Measurements from ENCODE around the gene PHTF1.

The PHTF1 gene

GRCh38 chr1:113701429-113701828 is 57.9 kb downstream of the PHTF1 start:
- Histone ChIP-seq H3K27me3 (ENCODE audit: insufficient read depth, low read depth, severe bottlenecking) (no peaks in the 10 kb centered on the region), H3K27ac (no peak overlapping the region), H3K4me3 (ENCODE audit: low read depth, low read length) (no peak overlapping the region), H3K36me3 (peaks cover 3% of the 10 kb centered on the region; the same call in 1 of the 2 replicates), H3K9me3 (ENCODE audit: severe bottlenecking) (no peaks in the 10 kb centered on the region)
- TF ChIP-seq, protein P1, sequence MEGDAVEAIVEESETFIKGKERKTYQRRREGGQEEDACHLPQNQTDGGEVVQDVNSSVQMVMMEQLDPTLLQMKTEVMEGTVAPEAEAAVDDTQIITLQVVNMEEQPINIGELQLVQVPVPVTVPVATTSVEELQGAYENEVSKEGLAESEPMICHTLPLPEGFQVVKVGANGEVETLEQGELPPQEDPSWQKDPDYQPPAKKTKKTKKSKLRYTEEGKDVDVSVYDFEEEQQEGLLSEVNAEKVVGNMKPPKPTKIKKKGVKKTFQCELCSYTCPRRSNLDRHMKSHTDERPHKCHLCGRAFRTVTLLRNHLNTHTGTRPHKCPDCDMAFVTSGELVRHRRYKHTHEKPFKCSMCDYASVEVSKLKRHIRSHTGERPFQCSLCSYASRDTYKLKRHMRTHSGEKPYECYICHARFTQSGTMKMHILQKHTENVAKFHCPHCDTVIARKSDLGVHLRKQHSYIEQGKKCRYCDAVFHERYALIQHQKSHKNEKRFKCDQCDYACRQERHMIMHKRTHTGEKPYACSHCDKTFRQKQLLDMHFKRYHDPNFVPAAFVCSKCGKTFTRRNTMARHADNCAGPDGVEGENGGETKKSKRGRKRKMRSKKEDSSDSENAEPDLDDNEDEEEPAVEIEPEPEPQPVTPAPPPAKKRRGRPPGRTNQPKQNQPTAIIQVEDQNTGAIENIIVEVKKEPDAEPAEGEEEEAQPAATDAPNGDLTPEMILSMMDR (IDR thresholded peaks at IDR 0.05; ENCODE audit: low read depth, low read length): no peak
- DNase-seq: no peak

DNA sequence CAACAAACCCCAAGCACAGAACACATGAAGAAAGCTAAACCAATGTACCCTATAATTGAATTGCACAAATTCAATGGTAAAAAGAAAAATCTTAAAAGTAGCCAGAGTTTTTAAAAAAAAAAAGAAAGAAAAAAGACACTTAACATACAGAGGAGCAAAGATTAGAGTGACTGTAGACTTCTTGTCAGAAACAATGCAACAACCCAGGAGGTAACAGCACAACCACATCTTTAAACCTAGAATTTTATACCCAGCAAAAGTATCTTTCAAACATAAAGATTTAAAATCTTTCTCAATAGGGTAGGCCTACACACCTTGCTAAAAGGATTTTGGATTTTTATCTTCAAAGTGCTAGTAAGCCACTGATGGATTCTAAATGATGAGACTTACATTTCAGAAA is 64.4 kb downstream of the PHTF1 start:
- H3K9me3 ChIP-seq (ENCODE audit: severe bottlenecking): no peaks in the 10 kb centered on the region
- no peak for DNase-seq
- no peak overlapping the region for H3K27ac ChIP-seq
- H3K36me3 ChIP-seq: no peaks in the 10 kb centered on the region; the same call in 1 of the 2 replicates
- H3K27me3 ChIP-seq (ENCODE audit: insufficient read depth, low read depth, severe bottlenecking): no peaks in the 10 kb centered on the region
- TF ChIP-seq, protein P1 (IDR thresholded peaks at IDR 0.05; ENCODE audit: low read depth, low read length): no peak
- no peak overlapping the region for H3K4me3 ChIP-seq (ENCODE audit: low read depth, low read length)

- H3K36me3 ChIP-seq: no peaks in the 10 kb centered on the region; the same call in 1 of the 2 replicates
- H3K27ac ChIP-seq: no peak overlapping the region
- no peak for DNase-seq
- H3K4me3 ChIP-seq (ENCODE audit: low read depth, low read length): no peak overlapping the region
- H3K27me3 ChIP-seq (ENCODE audit: insufficient read depth, low read depth, severe bottlenecking): no peaks in the 10 kb centered on the region
- no peaks in the 10 kb centered on the region for H3K9me3 ChIP-seq (ENCODE audit: severe bottlenecking)
- TF ChIP-seq, protein P1 (IDR thresholded peaks at IDR 0.05; ENCODE audit: low read depth, low read length): no peak
Observed at GRCh38 chr1:113692824-113693431, 66.4 kb downstream of the PHTF1 start.

- no peaks in the 10 kb centered on the region for H3K27me3 ChIP-seq (ENCODE audit: insufficient read depth, low read depth, severe bottlenecking)
- H3K4me3 ChIP-seq (ENCODE audit: low read depth, low read length): no peak overlapping the region
- no peaks in the 10 kb centered on the region for H3K9me3 ChIP-seq (ENCODE audit: severe bottlenecking)
- TF ChIP-seq, protein P1 (IDR thresholded peaks at IDR 0.05; ENCODE audit: low read depth, low read length): no peak
- DNase-seq: no peak
- H3K27ac ChIP-seq: no peak overlapping the region
- H3K36me3 ChIP-seq: no peaks in the 10 kb centered on the region; the same call in 1 of the 2 replicates
Observed at GRCh38 chr1:113692342-113692741, 66.9 kb downstream of the PHTF1 start.

DNA sequence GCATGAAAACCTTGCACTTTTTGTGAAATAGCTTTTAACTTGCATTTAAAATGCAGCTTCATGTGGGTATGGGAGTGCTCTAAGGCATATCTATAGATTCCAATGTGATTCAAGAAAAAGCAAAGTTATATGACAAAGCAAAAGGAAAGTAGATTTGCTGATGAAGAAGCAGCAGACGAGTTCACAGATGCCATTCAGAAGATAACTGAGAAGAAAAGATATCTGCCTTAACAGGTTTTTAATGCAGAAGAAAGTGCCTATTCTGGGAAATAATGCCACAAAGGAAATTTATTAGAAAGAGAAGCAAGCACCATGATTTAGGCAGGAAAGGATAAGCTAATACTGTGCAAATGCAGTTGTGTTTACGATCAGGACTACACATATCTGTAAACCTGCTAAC is 68.1 kb downstream of the PHTF1 start:
- Histone ChIP-seq H3K27ac (no peak overlapping the region), H3K36me3 (no peaks in the 10 kb centered on the region), H3K27me3 (ENCODE audit: insufficient read depth, low read depth, severe bottlenecking) (no peaks in the 10 kb centered on the region), H3K9me3 (ENCODE audit: severe bottlenecking) (no peaks in the 10 kb centered on the region), H3K4me3 (ENCODE audit: low read depth, low read length) (no peak overlapping the region)
- no peak for DNase-seq
- TF ChIP-seq, protein P1 (IDR thresholded peaks at IDR 0.05; ENCODE audit: low read depth, low read length): no peak

Measured in WERI-Rb-1 (cell line).